T-helper 22 cell (primary cell): Measurements from ENCODE around the gene CAMK1D.

Experiments
- DNase-seq: peaks from one replicate; pipeline ENCODE4 v3.0.0-alpha.2; 2020; ENCODE audit warnings: low read depth

The CAMK1D gene

DNA sequence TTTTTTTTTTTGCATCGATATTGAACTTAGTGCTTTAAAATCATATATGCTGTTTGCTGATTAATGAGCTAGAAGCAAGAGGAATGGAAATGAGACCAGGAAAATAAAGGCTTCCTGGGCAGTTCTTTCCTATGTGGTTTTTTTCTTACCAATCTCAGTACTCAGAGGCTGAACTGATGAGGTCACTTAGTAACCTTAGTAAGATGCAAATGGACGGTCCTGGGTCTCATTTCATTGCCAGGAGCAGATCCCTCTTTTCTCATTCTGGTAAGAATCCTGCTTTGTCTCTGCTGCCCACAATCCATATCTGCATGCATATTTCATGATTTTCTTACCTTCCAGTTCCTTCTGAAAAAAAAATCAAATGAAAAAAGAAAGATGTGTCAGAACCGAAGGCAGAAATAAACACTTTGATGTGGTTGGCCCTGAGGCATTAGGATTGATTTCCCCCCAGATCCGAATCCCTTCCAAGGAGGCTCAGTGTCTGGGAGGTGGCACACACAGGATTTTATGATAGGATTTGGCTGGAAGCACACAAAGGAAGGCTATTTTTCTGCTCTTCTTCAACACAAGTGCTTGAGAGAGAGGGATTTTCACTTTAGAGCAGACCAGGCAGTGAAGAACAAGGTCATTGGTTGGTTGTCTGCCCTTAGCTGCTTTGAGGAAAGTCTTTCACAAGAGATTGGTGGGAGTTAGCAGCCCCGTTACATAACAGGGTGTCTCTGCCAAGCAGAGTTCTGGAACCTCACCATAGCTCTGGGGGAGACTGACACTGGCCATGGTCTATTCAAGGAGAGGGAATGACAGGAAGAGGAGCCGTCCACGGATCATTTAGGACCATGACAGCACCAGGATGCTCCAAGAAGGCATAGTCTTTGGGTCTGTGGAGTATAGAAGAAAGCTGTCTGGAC is 150.0 kb downstream of the CAMK1D start:
- no peak for DNase-seq

DNA sequence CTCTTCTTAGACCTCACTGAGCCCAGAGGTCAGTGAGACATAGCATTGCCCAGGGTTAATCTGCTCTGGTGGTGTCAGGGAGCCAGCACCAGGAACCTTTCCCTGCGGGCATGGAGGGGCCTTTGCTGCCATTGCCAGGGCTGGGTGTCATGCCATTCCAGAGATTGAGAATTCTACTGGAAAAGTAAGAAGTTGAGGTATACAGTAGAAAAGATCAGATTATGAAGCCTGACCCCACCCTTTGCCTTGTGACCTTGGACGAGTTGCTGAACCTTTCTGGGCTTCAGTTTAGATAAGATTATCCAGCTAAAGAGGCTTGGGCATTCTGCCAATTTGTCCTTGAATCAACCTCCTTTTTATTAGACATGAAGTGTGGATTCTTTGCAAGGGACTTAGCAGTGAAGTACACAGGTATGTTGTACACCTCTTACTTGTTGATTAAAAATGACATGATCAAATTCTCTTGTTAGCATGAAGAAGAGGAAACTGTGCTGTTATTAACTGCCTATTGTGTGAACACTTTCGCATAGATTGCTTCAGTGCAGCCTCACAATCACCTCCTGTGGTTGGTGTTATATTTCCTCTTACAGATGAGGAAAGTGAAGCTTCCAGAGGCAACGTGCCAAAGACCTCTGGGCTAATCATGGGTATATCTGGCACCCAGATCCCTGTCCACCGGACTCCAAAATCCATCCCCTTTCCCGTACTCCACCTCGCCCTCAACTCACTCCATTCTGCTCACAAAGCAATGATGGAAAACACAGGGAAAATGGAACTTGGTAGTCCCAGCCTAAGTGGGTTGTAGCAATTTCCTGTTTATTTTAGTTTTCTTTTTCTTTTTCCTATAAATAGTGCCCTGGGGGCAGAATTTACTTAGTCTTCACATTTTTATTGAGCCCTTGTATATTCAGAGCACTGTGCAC is 151.3 kb downstream of the CAMK1D start:
- no peak for DNase-seq

DNA sequence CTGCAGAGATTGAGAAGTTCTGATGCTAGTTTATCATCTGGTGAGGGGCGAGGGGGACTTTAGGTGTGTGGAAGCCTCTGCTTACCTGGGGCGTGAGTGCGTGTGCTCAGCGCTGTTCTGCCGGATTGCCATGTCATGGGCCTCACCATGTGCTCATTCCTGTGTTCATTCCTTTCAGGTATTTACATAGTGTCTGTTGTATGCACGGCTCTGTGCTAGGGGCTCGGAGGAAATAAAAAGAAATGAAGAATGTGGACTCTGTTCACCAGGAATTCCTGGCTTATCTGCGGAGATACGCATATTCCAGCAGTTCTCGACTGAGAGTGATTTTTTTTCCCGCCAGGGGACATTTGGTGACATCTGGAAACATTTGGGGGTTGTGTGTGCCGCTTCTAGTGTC is 152.0 kb downstream of the CAMK1D start:
- no peak for DNase-seq

GRCh38 chr10:12501841-12502525 is 152.6 kb downstream of the CAMK1D start:
- no peak for DNase-seq

- no peak for DNase-seq
These were observed 153.4 kb downstream of the CAMK1D start for GRCh38 chr10:12502526-12503274.

- no peak for DNase-seq
These were observed 154.0 kb downstream of the CAMK1D start for GRCh38 chr10:12503311-12503710.

DNA sequence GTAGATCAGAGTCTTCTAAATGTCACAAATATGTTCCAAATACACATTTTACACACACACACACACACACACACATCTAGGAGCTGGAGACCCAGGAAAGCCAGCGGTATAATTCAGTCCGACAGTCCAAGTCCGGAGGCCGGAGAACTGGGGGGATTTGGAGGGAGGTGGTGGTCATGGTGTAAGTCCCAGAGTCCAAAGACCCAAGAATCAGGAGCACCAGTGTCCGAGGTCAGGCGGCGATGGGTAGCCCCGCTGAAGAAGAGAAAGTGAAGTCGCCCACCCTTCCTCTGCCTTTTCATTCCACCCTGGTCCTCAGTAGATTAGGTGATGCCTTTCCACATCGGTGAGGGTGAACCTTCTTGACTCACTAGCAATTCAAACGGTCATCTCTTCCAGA is 154.8 kb downstream of the CAMK1D start:
- DNase-seq = no peak

- no peak for DNase-seq
These were observed 155.3 kb downstream of the CAMK1D start for GRCh38 chr10:12504628-12505027.

DNA sequence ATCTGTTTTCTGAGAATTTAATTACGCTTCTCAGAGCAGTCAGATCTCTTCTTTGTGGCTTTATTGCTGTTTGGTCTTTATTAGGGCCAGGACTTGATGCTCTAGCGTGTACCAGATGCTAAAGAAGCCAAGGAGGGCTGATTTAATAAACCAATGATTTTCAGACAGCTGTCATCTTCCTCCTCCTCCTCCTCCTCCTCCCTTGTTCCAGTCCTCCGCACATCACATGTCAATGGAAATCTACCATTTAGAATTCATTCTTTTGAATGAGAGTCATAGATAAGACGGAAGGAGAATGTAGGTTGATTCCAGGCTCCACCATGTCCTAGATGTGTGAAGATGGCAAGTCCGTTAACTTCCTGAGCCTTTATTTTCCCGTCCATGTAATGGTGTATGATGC is 156.3 kb downstream of the CAMK1D start:
- DNase-seq = no peak

- no peak for DNase-seq
These were observed 158.0 kb downstream of the CAMK1D start for GRCh38 chr10:12507165-12507850.

GRCh38 chr10:12508165-12508564 is 158.8 kb downstream of the CAMK1D start:
- no peak for DNase-seq

DNA sequence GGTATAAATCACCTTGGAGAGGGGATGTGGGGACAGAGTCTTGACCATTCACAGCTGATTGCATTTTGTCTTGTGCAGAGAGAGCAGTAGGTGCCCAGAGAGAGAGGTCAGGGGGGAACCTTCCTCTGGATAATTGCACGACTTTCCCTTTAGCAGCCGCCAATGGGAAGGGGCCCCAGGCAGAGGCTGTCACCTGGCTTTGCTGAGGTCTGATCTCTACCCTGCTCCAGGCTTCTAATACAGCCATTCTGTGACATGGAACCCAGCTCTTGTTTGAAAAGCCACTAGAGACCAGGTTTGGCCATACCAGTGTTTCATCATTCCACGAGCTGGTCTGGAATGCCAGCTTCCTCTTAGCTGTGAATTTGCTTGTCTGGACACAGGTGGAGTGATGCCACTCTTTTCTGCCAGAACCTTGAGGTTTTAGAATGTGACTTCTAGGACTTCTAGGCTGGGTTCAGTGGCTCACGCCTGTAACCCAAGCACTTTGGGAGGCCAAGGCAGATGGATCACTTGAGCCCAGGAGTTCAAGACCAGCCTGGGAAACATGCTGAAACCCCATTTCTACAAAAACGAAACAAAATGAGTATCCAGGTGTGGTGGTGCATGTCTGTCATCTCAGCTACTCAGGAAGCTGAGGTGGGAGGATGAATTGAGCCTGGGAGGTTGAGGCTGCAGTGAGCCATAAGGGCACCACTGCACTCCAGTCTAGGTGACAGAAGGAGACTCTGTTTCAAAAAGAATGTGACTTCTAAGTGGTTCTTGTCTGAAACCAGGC is 159.9 kb downstream of the CAMK1D start:
- DNase-seq = no peak

- no peak for DNase-seq
These were observed 160.4 kb downstream of the CAMK1D start for GRCh38 chr10:12509794-12510100.

- no peak for DNase-seq
These were observed 161.2 kb downstream of the CAMK1D start for GRCh38 chr10:12510501-12510941.

DNA sequence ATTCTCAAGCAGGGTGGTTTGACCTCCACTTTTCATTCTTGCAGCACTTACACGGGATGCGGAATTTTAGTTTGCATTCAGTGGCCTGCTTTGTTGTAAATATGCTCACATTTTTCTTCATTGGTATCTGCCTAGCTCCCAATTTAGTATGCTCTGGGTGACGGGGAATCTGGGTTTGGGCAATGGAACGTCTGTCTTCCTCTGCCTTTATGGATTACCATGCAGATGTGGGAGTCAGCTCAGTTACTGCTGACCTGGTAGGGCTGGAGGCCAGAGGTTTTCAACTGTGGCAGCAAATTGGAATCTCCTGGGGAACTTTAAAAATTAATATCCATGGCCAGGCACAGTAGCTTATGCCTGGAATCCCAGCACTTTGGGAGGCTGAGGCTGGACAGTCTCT is 161.6 kb downstream of the CAMK1D start:
- no peak for DNase-seq

- no peak for DNase-seq
These were observed 162.3 kb downstream of the CAMK1D start for GRCh38 chr10:12511651-12512050.

- DNase-seq = no peak
These were observed 163.1 kb downstream of the CAMK1D start for GRCh38 chr10:12512332-12513002.

DNA sequence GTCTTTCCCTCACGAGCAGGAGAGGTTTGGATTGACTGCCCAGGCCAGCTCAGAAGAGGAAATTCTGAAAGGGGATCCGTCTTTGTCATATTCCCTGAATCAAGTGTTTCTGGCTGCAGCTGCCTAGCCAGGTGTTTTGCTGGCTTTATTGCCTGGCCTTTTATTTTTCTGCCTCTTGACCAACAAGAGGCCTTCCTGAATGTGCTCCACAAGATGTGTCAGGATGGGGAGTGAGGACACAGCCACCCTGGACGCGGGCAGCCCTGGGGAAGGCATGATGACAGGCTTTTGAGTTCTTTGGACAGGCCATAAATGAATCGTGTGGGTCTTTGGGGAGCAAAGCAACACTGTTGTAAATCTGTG is 163.6 kb downstream of the CAMK1D start:
- DNase-seq = no peak

DNA sequence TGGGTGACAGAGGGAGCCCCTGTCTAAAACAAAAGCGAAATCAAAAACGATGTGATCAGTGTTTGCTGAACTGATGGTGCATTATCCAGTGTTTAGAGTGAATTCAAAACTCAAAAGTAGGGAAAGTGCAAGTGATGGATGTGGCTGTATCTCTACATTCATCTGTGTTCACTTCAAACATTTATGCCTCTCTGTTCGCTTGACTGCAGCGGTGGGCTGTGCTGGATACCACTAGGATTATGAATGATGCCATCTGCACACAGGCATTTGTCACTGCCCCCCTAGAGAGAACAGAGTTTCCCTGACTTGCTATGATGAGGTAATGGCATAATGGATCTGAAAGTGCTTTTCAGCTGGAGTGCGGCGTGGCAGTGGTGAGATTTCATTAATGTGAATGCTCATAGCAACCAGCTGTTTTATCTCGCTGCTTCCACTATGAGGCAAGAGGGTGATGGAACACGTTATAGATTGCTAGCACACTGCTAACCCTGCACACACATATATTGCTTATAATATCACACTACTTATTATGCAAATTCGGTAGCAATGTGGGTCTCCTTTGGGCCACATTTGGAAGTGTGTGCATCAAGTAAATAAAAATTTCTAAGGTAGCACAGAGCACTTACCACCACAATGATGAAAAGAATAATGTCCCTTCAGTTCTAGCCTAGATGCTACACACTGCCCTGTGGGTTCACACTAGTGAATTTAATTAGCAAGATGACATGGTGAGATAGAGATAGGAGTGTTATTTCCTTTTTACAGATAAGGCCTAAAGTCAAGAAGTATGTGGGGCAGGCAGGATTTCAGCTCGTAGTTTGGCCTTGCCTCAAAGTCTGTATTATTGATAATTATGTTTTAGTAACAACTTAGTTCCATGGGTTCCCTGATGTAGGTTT is 164.7 kb downstream of the CAMK1D start:
- no peak for DNase-seq
